ENCODE measurements around the gene ADORA1.

Gene ADORA1

DNA sequence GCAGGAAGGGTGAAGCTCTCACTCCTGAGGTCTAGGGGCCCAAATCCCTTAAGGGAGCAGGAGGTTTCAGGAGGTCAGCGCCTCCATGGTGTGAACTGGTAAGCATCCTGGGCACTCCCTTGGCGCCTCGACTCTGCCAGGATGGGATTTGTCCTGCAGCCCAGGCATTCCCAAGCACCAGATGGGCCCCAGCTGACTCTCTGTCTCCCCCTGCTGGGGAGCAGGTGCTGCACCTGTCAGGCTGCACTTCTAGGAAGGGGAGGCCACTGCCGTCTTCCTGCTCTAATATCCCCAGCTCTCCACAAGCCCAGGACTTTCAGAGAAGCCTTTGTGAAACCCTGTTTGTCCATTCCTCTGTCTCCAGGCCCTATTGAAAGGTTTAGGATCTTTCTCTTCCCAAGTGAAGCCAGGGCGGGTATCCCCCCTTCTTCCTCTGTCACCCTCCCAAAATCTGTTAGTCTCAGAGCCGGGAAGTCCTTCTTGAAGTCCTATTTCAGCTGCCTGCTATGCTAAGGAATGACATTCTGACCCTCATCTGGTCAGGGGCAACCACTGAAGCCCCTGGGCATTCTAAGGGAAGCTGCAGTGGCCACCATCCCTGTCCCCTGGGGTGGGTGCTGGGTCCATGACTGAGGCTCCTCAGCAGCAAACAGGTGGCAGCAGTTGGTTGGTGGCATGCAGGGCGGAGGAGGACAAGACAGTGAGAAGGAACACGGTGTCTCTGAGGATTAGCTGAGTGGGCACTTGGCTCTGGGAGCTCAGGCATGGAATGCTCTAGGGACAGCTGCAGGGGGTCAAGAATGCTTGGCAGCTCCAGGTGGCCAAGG lies 44.9 kb downstream of the ADORA1 start:
- no peaks in the 10 kb centered on the region for H3K36me3 Mint-ChIP-seq (ENCODE audit: low read depth)
- DNase-seq (peak; percentile 57), ATAC-seq (peak; percentile 31)
- no peaks in the 10 kb centered on the region for H3K4me1 Mint-ChIP-seq
- no peak overlapping the region for H3K27ac Mint-ChIP-seq
- no peaks in the 10 kb centered on the region for H3K9me3 Mint-ChIP-seq
- no peak overlapping the region for H3K4me3 Mint-ChIP-seq
- no peaks in the 10 kb centered on the region for H3K27me3 Mint-ChIP-seq

DNA sequence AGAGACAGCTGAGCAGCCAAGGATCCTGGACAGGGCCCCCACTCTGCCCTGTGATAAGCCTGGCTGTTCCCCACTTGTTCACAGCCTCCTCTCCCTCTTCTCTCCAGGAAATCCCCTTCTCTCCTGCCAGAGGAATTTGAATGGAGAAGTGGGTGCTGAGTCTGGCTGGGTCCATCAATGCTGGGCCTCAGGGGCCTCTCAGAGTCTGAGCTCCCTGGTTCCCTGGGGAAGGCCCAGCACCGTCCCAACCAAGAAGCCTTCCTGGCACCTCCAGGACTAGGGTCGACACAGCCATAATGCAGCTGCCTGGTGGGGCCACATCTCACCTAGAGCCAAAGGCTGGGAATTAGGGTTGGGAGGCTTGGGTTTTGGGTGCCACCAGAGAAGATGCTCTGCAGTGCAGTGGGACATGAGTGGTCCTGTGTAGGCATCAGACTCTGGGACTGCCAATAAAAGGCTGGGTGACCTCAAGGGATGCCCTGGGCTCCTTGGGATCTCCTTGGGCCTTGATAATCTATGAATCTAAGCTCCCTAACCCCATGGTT lies 45.6 kb downstream of the ADORA1 start:
- DNase-seq: no peak
- Mint-ChIP-seq H3K4me1 (no peaks in the 10 kb centered on the region), H3K36me3 (ENCODE audit: low read depth) (no peaks in the 10 kb centered on the region), H3K27me3 (peaks cover 2% of the 10 kb centered on the region), H3K27ac (no peak overlapping the region), H3K9me3 (no peaks in the 10 kb centered on the region), H3K4me3 (no peak overlapping the region)
- no peak for ATAC-seq

DNA sequence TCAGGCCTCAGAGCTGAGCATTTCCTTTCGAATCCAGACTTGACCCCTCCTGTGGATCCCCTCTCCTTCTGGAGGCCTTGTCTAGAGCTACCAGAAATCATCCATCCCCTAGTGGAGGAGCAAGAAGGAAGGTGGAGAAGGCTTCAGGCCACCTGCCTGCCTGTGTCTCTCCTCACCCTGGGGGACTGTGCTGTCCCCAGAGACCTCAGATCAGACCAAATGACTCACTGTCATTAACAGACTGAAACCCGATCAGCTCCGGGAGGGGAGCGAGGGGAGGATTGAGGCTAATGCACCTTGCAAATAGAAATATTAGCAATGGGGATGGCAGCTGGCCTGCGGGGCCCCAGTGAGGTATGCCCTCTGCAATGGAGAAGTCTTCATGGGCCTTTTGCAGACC lies 46.0 kb downstream of the ADORA1 start:
- no peak overlapping the region for H3K27ac Mint-ChIP-seq
- H3K36me3 Mint-ChIP-seq (ENCODE audit: low read depth): no peaks in the 10 kb centered on the region
- H3K4me1 Mint-ChIP-seq: no peaks in the 10 kb centered on the region
- peaks cover 2% of the 10 kb centered on the region for H3K27me3 Mint-ChIP-seq
- ATAC-seq (no peak), DNase-seq (no peak)
- no peak overlapping the region for H3K4me3 Mint-ChIP-seq
- no peaks in the 10 kb centered on the region for H3K9me3 Mint-ChIP-seq

DNA sequence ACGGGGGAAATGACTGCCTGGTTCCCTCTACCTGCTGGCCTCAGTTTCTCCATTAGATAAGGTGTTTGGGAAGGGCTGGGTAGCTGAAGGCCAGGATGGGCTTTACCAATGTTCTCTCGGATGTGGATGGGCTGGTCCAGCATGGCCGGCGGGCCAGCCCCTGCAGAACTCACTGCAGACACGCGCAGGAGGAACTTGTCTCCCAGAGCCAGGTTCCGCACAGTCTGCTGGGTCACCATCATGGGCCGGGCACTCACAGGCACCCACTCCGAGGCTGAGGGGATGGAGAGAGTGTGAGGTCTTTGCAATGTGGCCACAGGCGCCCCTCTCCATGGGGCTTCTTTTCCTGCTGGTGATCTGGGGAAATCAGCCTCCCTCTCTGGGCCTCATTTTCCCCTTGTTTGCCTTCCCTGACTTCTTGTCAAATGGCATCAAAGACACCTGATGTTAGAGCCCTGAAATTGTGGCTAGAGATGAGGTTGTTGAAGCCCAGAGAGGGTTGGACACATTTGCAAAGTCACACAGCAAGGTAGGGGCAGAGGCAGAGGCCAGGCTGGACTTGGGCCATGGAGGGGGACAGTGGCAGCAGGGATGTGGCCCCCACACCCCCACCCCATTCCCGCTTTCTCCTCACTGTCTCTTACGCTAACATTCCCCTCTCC lies 46.9 kb downstream of the ADORA1 start:
- no peaks in the 10 kb centered on the region for H3K36me3 Mint-ChIP-seq (ENCODE audit: low read depth)
- peaks cover 2% of the 10 kb centered on the region for H3K27me3 Mint-ChIP-seq
- ATAC-seq (no peak), DNase-seq (no peak)
- H3K27ac Mint-ChIP-seq: no peak overlapping the region
- no peaks in the 10 kb centered on the region for H3K9me3 Mint-ChIP-seq
- no peaks in the 10 kb centered on the region for H3K4me1 Mint-ChIP-seq
- no peak overlapping the region for H3K4me3 Mint-ChIP-seq

DNA sequence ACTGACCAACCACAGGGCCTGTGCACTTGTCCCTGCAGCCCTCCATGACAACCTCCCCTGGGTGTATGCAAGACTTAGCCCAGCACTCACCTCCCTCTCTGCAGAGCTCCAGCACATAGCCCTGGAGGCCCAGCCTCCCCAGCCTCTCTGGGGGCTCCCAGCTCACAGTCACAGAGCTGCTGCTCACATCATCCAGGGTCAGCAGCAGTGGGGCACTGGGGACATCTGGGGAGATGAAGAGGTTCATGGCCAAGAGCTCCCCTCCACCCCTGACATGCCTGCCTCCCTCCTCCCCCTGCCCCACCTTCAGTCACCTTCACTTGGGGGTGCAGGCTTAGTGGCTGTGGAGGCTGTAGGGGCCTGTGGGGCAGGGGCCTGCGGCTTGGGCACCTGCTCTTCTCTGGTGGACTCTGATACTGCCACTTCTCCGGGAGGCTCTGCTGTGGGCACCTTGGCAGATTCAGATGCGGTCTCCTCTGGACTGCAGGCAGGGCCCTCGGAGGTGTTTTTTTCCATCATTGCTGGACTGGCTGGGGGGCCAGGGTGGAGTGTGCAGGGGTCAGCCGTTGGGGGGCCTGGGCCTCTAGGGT lies 47.8 kb downstream of the ADORA1 start, which contains the start of gene MYBPH:
TSS of gene MYBPH (minus strand) at position 590 of the 590 bp plus-strand sequence. CDS start at position 519, 71 bp downstream.
- H3K4me3 Mint-ChIP-seq: no peak within 1 kb of the TSS

DNA sequence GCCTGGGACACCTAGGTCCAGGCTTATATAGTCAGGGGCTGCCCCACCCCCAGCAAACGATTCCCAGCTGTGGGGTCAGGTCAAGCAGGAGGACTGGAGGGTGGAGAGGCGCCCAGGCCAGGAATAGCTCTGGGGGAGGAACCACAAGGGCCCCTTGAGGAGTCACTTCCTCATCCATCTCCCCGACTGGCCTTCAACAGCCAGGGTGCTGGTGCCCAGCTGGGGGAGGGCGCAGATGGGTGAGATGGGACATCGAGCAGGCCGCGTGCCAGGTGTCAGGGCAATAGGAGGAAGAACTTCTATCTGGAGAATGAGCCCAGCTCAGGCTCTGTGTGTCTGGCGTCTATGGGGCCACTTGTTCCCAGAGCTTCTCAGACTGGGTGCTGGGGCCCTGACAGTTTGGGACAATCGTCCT lies 48.3 kb downstream of the ADORA1 start:
- no peak for DNase-seq
- H3K4me1 Mint-ChIP-seq: no peaks in the 10 kb centered on the region
- H3K4me3 Mint-ChIP-seq: no peak overlapping the region
- no peak overlapping the region for H3K27ac Mint-ChIP-seq
- no peaks in the 10 kb centered on the region for H3K9me3 Mint-ChIP-seq
- H3K36me3 Mint-ChIP-seq (ENCODE audit: low read depth): no peaks in the 10 kb centered on the region
- peaks cover 2% of the 10 kb centered on the region for H3K27me3 Mint-ChIP-seq
- ATAC-seq: no peak

More for the DNA sequence above, 47.8 kb downstream of the ADORA1 start, which contains the start of gene MYBPH:
- no peak for DNase-seq
- H3K4me1 Mint-ChIP-seq: no peaks in the 10 kb centered on the region
- H3K27me3 Mint-ChIP-seq: peaks cover 2% of the 10 kb centered on the region
- ATAC-seq: no peak
- no peaks in the 10 kb centered on the region for H3K36me3 Mint-ChIP-seq (ENCODE audit: low read depth)
- H3K9me3 Mint-ChIP-seq: no peaks in the 10 kb centered on the region
- no peak within 1 kb of the TSS for H3K27ac Mint-ChIP-seq

DNA sequence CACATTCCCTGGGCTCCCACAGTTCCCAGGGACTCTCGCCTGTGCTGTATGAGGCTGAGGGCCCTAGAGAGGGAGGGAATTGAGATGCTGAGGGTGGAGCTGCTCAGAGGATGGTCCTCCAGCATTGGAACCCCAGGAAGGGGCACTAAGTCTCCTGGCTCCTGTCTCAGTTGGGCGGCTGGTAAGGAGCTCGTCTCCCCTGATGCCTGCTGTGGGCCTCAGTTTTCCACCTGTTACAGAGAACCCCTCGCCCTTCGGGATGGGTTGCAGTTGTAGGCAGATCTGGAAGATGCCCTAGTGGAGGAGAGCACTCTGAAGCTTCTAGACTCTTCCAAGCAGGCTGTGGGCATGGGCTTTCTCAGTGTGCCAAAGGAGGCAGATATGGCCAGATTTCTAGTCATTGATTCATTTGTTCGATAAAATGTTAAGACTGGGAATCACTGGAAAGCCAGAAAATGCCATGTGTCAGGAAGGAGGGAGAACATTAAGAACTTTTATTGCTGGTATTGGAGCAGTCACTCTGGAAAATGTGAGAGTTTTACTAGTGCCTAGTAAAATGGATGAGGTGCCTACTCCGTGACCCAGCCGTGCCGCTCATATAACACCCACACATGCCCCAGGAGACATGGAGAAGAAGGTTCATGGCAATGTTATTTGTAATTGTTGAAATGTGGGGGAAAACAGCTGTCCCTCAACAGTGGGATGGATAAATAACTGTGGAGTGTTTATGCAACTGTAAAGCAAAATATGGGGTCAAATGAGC lies 48.9 kb downstream of the ADORA1 start:
- no peak for ATAC-seq
- H3K4me3 Mint-ChIP-seq: no peak overlapping the region
- H3K9me3 Mint-ChIP-seq: no peaks in the 10 kb centered on the region
- H3K27ac Mint-ChIP-seq: no peak overlapping the region
- H3K4me1 Mint-ChIP-seq: no peaks in the 10 kb centered on the region
- no peaks in the 10 kb centered on the region for H3K36me3 Mint-ChIP-seq (ENCODE audit: low read depth)
- H3K27me3 Mint-ChIP-seq: peaks cover 2% of the 10 kb centered on the region
- DNase-seq: no peak

DNA sequence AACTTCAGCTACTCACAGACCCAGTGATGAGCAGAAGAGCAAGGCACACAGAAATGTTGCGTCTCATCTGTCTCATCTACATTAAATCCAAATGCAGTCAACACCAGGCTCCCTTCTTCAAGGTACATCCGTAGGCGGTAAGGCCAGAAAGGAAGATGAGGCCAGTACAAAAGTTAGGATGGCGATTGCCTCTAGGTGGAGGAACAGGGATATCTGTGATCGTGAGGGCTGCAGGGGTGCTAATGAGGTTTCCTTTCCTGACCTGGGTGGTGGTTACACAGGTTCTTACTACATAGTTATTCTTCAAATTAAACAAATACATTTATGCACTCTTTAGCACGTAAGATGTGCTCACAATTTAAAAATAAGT lies 49.5 kb downstream of the ADORA1 start:
- H3K9me3 Mint-ChIP-seq: no peaks in the 10 kb centered on the region
- H3K36me3 Mint-ChIP-seq (ENCODE audit: low read depth): no peaks in the 10 kb centered on the region
- no peaks in the 10 kb centered on the region for H3K4me1 Mint-ChIP-seq
- H3K27me3 Mint-ChIP-seq: peaks cover 2% of the 10 kb centered on the region
- H3K4me3 Mint-ChIP-seq: no peak overlapping the region
- no peak overlapping the region for H3K27ac Mint-ChIP-seq
- no peak for ATAC-seq
- no peak for DNase-seq

DNA sequence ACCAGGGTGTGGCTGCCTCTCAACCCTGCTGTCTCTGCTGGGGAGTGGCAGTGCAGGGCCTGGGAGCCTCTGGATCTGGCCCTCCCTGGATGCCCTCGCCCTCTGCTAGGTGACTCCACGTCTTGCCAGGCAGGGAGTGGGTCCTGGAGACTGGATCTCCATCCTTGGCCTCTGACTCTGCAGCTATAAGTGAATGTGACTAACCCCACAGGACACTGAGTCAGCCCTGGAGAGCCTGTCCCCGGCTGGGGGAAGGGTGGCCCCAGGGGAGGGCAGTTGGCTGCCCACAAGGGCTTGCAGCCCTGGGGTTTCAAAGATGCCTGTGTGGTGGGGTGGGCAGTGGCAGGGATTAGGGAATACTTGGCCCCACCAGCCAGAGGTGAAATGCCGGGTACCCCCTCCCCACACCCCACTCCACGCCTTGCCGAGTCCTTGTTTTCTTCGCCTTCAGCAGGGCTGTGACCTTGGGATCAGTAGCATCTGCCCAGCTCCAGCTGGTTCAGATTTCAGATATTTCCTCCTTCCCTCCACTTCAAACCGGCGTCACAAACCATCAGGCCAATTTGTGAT lies 50.0 kb downstream of the ADORA1 start:
- no peak for ATAC-seq
- H3K36me3 Mint-ChIP-seq (ENCODE audit: low read depth): no peaks in the 10 kb centered on the region
- H3K27me3 Mint-ChIP-seq: peaks cover 2% of the 10 kb centered on the region
- no peaks in the 10 kb centered on the region for H3K4me1 Mint-ChIP-seq
- no peak overlapping the region for H3K27ac Mint-ChIP-seq
- no peak for DNase-seq
- no peaks in the 10 kb centered on the region for H3K9me3 Mint-ChIP-seq
- H3K4me3 Mint-ChIP-seq: no peak overlapping the region

DNA sequence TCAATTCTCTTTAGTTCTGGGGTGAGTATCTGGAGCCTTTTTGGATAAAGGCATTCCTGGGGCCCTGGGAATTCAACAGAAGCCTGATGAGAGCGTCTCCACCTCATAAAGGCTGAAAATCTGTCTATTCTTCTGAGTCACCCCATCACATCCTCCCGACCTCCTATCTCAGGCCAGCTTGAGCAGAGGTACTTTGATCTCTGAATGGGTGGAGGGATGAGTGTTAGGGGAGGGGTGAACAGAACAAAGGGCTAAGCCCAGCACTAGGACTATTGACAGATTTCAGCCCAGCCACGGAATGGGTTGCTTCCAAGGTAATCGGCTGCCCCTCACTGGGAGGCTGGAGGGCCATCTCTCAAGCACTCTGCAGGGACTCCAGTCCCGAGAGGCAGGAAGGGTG lies 50.6 kb downstream of the ADORA1 start:
- Mint-ChIP-seq H3K36me3 (ENCODE audit: low read depth) (no peaks in the 10 kb centered on the region), H3K4me3 (no peak overlapping the region), H3K27me3 (peaks cover 2% of the 10 kb centered on the region), H3K4me1 (no peaks in the 10 kb centered on the region), H3K27ac (no peak overlapping the region), H3K9me3 (no peaks in the 10 kb centered on the region)
- ATAC-seq (no peak), DNase-seq (no peak)

DNA sequence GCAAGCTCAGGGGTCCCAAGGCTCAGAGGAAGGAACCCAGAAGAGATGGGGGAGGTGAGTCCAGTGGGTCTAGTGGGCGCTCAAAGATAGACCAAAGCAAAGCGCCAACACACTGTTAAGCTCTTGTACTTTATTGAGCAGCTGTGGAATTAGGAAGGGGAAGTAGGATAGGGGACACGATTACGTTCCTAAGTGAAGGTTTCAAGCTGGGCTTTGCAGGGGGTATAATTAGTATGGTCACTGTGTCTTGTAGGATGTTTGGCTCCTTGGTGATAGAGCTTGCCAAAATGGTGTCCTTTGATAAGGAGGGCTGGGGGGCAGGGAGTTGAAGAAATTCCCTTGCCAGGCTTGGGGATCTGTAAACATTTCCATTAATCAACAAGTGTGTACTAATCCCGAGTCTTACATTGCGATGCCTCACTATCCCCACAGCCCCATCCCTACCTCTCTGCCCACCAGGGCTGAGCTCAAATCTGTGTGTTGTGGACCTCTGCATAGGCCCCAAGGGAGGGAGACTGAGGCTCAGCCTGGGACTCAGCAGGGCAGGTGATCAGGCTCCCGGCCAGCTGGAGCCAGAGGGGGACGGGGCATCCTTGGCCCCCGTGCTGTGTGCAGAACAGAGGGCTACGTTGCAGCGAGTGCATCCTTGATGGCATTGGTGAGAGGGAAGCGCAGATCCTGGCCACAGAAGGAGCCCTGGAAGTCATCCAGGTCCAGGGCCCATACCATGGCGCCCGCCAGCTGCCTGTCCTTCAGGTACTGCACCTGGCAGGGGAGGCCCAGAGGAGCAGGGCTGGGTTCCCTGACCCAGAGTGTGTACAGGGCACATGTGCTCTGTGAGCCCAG lies 51.5 kb downstream of the ADORA1 start:
- H3K4me3 Mint-ChIP-seq: no peak overlapping the region
- peaks cover 2% of the 10 kb centered on the region for H3K27me3 Mint-ChIP-seq
- no peak overlapping the region for H3K27ac Mint-ChIP-seq
- no peaks in the 10 kb centered on the region for H3K9me3 Mint-ChIP-seq
- H3K36me3 Mint-ChIP-seq (ENCODE audit: low read depth): no peaks in the 10 kb centered on the region
- no peaks in the 10 kb centered on the region for H3K4me1 Mint-ChIP-seq
- DNase-seq (no peak), ATAC-seq (no peak)

DNA sequence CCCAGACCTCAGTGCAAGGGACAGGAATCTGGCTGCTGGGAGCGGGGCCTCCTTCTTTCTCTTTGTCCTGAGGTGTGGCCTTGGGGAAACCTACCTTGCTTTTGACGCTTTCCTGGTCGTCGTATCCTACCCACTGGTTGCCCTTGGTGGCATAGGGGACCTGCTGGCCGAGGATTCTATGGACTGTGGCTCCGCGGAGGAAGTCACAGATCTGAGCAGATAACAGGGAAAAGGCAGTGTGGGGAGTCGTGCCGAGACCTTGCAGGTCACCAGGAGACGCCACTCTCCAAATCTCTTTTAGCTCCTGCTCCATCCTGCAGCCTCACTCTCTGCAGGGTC lies 52.1 kb downstream of the ADORA1 start:
- ATAC-seq: no peak
- H3K4me1 Mint-ChIP-seq: no peaks in the 10 kb centered on the region
- no peak overlapping the region for H3K4me3 Mint-ChIP-seq
- DNase-seq: no peak
- H3K9me3 Mint-ChIP-seq: no peaks in the 10 kb centered on the region
- H3K27me3 Mint-ChIP-seq: peaks cover 2% of the 10 kb centered on the region
- no peak overlapping the region for H3K27ac Mint-ChIP-seq
- no peaks in the 10 kb centered on the region for H3K36me3 Mint-ChIP-seq (ENCODE audit: low read depth)

DNA sequence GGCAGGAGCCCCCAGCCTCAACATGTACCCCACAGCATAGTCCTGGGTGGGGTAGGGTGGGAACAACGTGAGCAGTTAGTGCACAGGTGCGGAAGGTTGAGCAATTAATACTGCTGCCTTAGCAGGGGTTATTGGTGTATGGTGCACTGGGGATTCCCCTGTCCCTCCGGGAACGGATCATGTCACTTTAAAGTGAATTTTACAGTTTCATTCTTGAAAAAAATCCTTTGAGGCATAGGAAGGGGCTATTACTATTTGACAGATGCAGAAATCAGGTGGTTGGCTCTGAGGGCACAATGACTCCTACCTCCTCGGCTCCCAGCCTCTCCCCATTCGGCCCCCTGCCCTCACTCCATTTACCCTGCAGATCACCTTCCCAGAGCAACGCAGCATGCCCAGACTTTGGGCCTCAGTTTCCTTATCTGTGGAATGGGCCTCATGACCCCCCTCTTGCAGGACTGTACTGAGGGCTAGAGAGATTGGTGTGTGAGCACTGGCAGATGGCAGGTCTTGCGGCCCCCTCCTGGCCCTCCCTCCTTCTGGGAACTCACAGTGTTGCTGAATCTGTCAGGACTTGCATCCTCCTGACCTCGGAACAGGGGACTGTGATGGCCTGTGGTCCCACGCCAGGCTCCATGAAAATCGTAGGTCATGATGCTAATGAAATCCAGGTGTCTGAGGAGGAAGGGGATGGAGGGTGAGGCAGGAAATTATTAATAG lies 53.2 kb downstream of the ADORA1 start:
- Mint-ChIP-seq H3K4me1 (no peaks in the 10 kb centered on the region), H3K36me3 (ENCODE audit: low read depth) (no peaks in the 10 kb centered on the region), H3K27me3 (peaks cover 2% of the 10 kb centered on the region), H3K9me3 (no peaks in the 10 kb centered on the region), H3K4me3 (no peak overlapping the region), H3K27ac (no peak overlapping the region)
- no peak for ATAC-seq
- DNase-seq: no peak
